ENCODE data around the gene CKB. TPM values are rescaled to one million over a fixed set of nuclear protein-coding genes. Genes with fewer than 3 reads are reported as not detected.

The CKB gene
- total RNA-seq, 4 donors from 2014 or later = 190 to 373 (median 266) TPM

- DNase-seq = peak; percentile 94 to 97
- Histone ChIP-seq H3K4me3 (replicated peaks in 1 of 3) (peak overlapping the region in 1 of 3 donors; percentile 13), H3K27me3 (no peaks in the 10 kb centered on the region), H3K9me3 (no peaks in the 10 kb centered on the region), H3K27ac (peak overlapping the region; percentile 95 to 99 (median 97)), H3K4me1 (peaks cover 58 to 92% of the 10 kb centered on the region in 2 donors), H3K36me3 (no peaks in the 10 kb centered on the region)
- intact Hi-C loops (cut with DNase I) = no loop called here
- TF ChIP-seq CTCF (IDR thresholded peaks at IDR 0.05) (peak in 2 of 6 experiments; percentile 5 to 10), POLR2A (IDR thresholded peaks at IDR 0.05) (peak in 1 of 2 donors; percentile 62)
- 9 to 20% methylated on average over 7 to 20 of the region's 22 CpGs for WGBS, 2 donors
These were observed 28.1 kb upstream of the CKB start for GRCh38 chr14:103550451-103551337.

- DNase-seq = peak in 1 of 2 donors; percentile 41
- peak overlapping the region in 1 of 3 donors; percentile 0 for H3K4me3 ChIP-seq (replicated peaks in 1 of 3)
These were observed 27.0 kb upstream of the CKB start for GRCh38 chr14:103549361-103550311.

GRCh38 chr14:103548463-103549351 lies 26.1 kb upstream of the CKB start:
- no peaks in the 10 kb centered on the region for H3K9me3 ChIP-seq
- no peaks in the 10 kb centered on the region for H3K27me3 ChIP-seq
- TF ChIP-seq CTCF (IDR thresholded peaks at IDR 0.05) = peak in 2 of 6 experiments; percentile 1 to 3
- TF ChIP-seq POLR2A (IDR thresholded peaks at IDR 0.05) = no peak
- H3K36me3 ChIP-seq = no peaks in the 10 kb centered on the region
- H3K4me3 ChIP-seq (replicated peaks in 1 of 3) = no peak overlapping the region
- H3K27ac ChIP-seq = peak overlapping the region; percentile 95 to 99 (median 97)
- DNase-seq = no peak
- 94 to 98% methylated on average over 13 to 16 of the region's 27 CpGs for WGBS, 2 donors
- H3K4me1 ChIP-seq = peaks cover 47 to 84% of the 10 kb centered on the region in 2 donors
- intact Hi-C loops (cut with DNase I) = no loop called here

More at GRCh38 chr14:103549361-103550311, 27.0 kb upstream of the CKB start:
- intact Hi-C loops (cut with DNase I) = no loop called here
- no peak for TF ChIP-seq CTCF (IDR thresholded peaks at IDR 0.05)
- peak in 1 of 2 donors; percentile 14 for TF ChIP-seq POLR2A (IDR thresholded peaks at IDR 0.05)
- Histone ChIP-seq H3K4me1 (peaks cover 54 to 85% of the 10 kb centered on the region in 2 donors), H3K9me3 (no peaks in the 10 kb centered on the region), H3K36me3 (no peaks in the 10 kb centered on the region), H3K27ac (peak overlapping the region; percentile 95 to 99 (median 97)), H3K27me3 (no peaks in the 10 kb centered on the region)
- WGBS, 2 donors = 82 to 88% methylated on average over 24 of the region's 30 CpGs

- H3K27ac ChIP-seq = no peak overlapping the region
- H3K4me1 ChIP-seq = peaks cover 44 to 84% of the 10 kb centered on the region in 2 donors
These were observed 25.4 kb upstream of the CKB start for GRCh38 chr14:103547941-103548462.

More at GRCh38 chr14:103547941-103548462, 25.4 kb upstream of the CKB start:
- DNase-seq = no peak
- H3K36me3 ChIP-seq = no peaks in the 10 kb centered on the region
- no peaks in the 10 kb centered on the region for H3K27me3 ChIP-seq
- no peaks in the 10 kb centered on the region for H3K9me3 ChIP-seq
- H3K4me3 ChIP-seq (replicated peaks in 1 of 3) = no peak overlapping the region
- WGBS, 2 donors = 94 to 96% methylated on average over 14 to 18 of the region's 18 CpGs
- intact Hi-C loops (cut with DNase I) = loop anchor here (2.0 kb wide), 2 partner anchors 29 to 47 kb away; no protein-coding TSS in a partner anchor
- TF ChIP-seq POLR2A (IDR thresholded peaks at IDR 0.05) = no peak
- TF ChIP-seq CTCF (IDR thresholded peaks at IDR 0.05) = no peak
